DND-41 (cell line): Measurements from ENCODE around the gene POC1A.

Experiments used
- ATAC-seq: fragments of 200-7000 bp; cut with Tn5 transposase; 3 replicates; pipeline ENCODE4 v1.9.1; 2021; ENCODE audit warnings: low read depth; ENCODE audit not compliant: insufficient read depth
- DNase-seq: peaks from one replicate; pipeline ENCODE4 v3.0.0-alpha.2; 2020
- H2AFZ ChIP-seq: 2 replicates; pipeline ENCODE4 v1.6.0; 2012; ENCODE audit warnings: low read depth, low read length
- H3K27ac ChIP-seq: 2 replicates; pipeline ENCODE4 v1.5.1; 2012; ENCODE audit warnings: low read length, inconsistent platforms
- H3K27me3 ChIP-seq: fragments of 200-600 bp; sonication (generic); 2 replicates; pipeline ENCODE4 v1.6.0; 2012; ENCODE audit warnings: low read length, mild to moderate bottlenecking, inconsistent platforms; ENCODE audit not compliant: insufficient read depth, poor library complexity
- H3K36me3 ChIP-seq: 2 replicates; pipeline ENCODE4 v1.5.1; 2012; ENCODE audit warnings: low read length, inconsistent platforms; ENCODE audit not compliant: insufficient read depth
- H3K4me1 ChIP-seq: 2 replicates; pipeline ENCODE4 v1.5.1; 2012; ENCODE audit warnings: mild to moderate bottlenecking, low read length; ENCODE audit not compliant: insufficient read depth
- H3K4me2 ChIP-seq: 2 replicates; pipeline ENCODE4 v1.6.0; 2012; ENCODE audit warnings: mild to moderate bottlenecking, moderate library complexity, low read length, inconsistent platforms; ENCODE audit not compliant: insufficient read depth
- H3K4me3 ChIP-seq, 2 experiments: fragments of 200-600 bp in 1 of 2; shearing (Covaris generic) in 1 of 2; 2 replicates each; pipeline ENCODE4 v1.5.1; 2012 to 2016; ENCODE audit warnings: inconsistent platforms in 2 of 2, low read length in 2 of 2, mild to moderate bottlenecking in 2 of 2, low read depth in 1 of 2, moderate library complexity in 1 of 2
- H3K79me2 ChIP-seq: 2 replicates; pipeline ENCODE4 v1.6.0; 2012; ENCODE audit warnings: low read length, inconsistent platforms; ENCODE audit not compliant: insufficient read depth
- H3K9ac ChIP-seq: 2 replicates; pipeline ENCODE4 v1.6.0; 2012; ENCODE audit warnings: low read depth, mild to moderate bottlenecking, inconsistent platforms, low read length, moderate library complexity
- H3K9me3 ChIP-seq: 2 replicates; pipeline ENCODE4 v1.5.1; 2012; ENCODE audit warnings: low read length, moderate library complexity, mild to moderate bottlenecking, inconsistent platforms; ENCODE audit not compliant: insufficient read depth, severe bottlenecking
- H4K20me1 ChIP-seq: 2 replicates; pipeline ENCODE4 v1.6.0; 2012; ENCODE audit warnings: low read length; ENCODE audit not compliant: insufficient read depth
- EZH2 ChIP-seq: IDR thresholded peaks from 3 replicates; pipeline ENCODE4 v1.6.1; 2012; ENCODE audit warnings: borderline replicate concordance, low read depth, mild to moderate bottlenecking, moderate library complexity, low read length, inconsistent platforms; ENCODE audit not compliant: severe bottlenecking
- TF ChIP-seq, protein P1 (sequence below): IDR thresholded peaks from 2 replicates; pipeline ENCODE4 v1.5.1; 2012; ENCODE audit warnings: borderline replicate concordance, low read length, moderate library complexity, mild to moderate bottlenecking; ENCODE audit not compliant: poor library complexity, severe bottlenecking; ENCODE audit errors: extremely low read depth

The POC1A gene

DNA sequence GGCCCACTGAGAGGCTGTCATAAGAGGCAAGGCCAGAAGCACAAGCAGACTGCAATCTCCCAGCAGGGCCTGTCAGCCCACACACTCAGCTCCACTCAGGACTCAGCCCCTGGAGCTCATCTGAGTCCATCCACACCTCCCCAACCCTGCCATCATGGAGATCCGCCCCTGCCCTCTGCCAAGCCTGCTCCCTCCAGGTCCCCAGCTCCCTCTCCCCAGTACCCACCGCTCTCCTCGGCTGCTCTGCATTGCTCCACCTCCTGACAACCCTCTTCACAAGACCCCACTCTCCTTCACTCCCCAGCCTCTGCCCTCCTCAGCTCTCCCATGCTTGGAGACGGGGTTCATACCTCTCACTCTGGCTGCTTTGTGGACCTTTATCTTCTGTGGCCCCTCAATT lies 11.1 kb downstream of the POC1A start:
- peaks cover 3% of the 10 kb centered on the region; the same call in 1 of the 2 replicates for H3K4me1 ChIP-seq
- no peaks in the 10 kb centered on the region for H3K9me3 ChIP-seq
- H3K79me2 ChIP-seq, result peaks cover 28% of the 10 kb centered on the region
- H2AFZ ChIP-seq, result no peak overlapping the region
- H3K9ac ChIP-seq, result no peak overlapping the region
- H3K36me3 ChIP-seq, result peaks cover 92% of the 10 kb centered on the region
- DNase-seq (no peak), ATAC-seq (no peak)
- H3K4me2 ChIP-seq, result no peak overlapping the region
- no peaks in the 10 kb centered on the region for H3K27me3 ChIP-seq
- H3K27ac ChIP-seq, result no peak overlapping the region
- no peak overlapping the region for H3K4me3 ChIP-seq
- H4K20me1 ChIP-seq, result peaks cover 48% of the 10 kb centered on the region
- no peak for TF ChIP-seq EZH2

- Histone ChIP-seq H3K36me3 (peaks cover 95% of the 10 kb centered on the region), H3K27me3 (no peaks in the 10 kb centered on the region), H2AFZ (no peak overlapping the region), H3K4me1 (peaks cover 3% of the 10 kb centered on the region; the same call in 1 of the 2 replicates), H3K4me2 (no peak overlapping the region), H3K9ac (no peak overlapping the region), H3K79me2 (peaks cover 28% of the 10 kb centered on the region), H3K4me3 (no peak overlapping the region), H3K27ac (no peak overlapping the region), H3K9me3 (no peaks in the 10 kb centered on the region), H4K20me1 (peaks cover 57% of the 10 kb centered on the region)
- no peak for ATAC-seq
- DNase-seq, result no peak
- TF ChIP-seq EZH2, result no peak
- TF ChIP-seq, protein P1, sequence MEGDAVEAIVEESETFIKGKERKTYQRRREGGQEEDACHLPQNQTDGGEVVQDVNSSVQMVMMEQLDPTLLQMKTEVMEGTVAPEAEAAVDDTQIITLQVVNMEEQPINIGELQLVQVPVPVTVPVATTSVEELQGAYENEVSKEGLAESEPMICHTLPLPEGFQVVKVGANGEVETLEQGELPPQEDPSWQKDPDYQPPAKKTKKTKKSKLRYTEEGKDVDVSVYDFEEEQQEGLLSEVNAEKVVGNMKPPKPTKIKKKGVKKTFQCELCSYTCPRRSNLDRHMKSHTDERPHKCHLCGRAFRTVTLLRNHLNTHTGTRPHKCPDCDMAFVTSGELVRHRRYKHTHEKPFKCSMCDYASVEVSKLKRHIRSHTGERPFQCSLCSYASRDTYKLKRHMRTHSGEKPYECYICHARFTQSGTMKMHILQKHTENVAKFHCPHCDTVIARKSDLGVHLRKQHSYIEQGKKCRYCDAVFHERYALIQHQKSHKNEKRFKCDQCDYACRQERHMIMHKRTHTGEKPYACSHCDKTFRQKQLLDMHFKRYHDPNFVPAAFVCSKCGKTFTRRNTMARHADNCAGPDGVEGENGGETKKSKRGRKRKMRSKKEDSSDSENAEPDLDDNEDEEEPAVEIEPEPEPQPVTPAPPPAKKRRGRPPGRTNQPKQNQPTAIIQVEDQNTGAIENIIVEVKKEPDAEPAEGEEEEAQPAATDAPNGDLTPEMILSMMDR, result no peak
These were observed 12.5 kb downstream of the POC1A start for GRCh38 chr3:52141751-52142150.

DNA sequence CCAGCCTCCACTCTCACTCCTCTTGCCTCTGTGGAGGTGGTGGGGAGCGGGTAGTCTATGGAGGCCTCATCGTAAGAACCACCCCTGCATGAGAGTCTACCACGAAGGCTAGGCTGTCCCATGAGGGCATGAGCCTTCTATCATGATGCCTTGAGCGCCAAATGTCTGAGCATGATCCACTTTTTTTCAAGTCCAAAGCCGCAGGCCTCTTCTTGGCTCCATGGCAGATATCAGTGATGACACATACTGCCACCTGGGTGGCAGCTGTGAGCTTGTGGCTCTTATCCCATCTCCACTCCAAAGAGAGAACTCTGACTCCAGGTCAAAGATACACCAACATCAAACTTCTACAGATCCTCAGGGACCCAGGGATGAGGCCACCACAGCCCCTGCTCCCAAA lies 13.5 kb downstream of the POC1A start:
- Histone ChIP-seq H3K9me3 (no peaks in the 10 kb centered on the region), H3K79me2 (peaks cover 28% of the 10 kb centered on the region), H4K20me1 (peaks cover 57% of the 10 kb centered on the region), H3K36me3 (peaks cover 94% of the 10 kb centered on the region), H2AFZ (no peak overlapping the region), H3K27ac (no peak overlapping the region), H3K9ac (no peak overlapping the region), H3K4me3 (no peak overlapping the region), H3K4me2 (no peak overlapping the region), H3K27me3 (no peaks in the 10 kb centered on the region), H3K4me1 (peaks cover 3% of the 10 kb centered on the region; the same call in 1 of the 2 replicates)
- DNase-seq (no peak), ATAC-seq (no peak)
- TF ChIP-seq, protein P1, result no peak
- no peak for TF ChIP-seq EZH2

- Histone ChIP-seq H3K4me1 (peaks cover 3% of the 10 kb centered on the region; the same call in 1 of the 2 replicates), H3K9me3 (no peaks in the 10 kb centered on the region), H3K27me3 (no peaks in the 10 kb centered on the region), H3K4me3 (no peak overlapping the region), H3K79me2 (peaks cover 28% of the 10 kb centered on the region), H4K20me1 (peaks cover 50% of the 10 kb centered on the region), H3K9ac (no peak overlapping the region), H3K36me3 (peaks cover 94% of the 10 kb centered on the region), H3K27ac (no peak overlapping the region), H2AFZ (no peak overlapping the region), H3K4me2 (no peak overlapping the region)
- ATAC-seq, result no peak
- DNase-seq, result no peak
- TF ChIP-seq, protein P1, result no peak
- TF ChIP-seq EZH2, result no peak
These were observed 14.2 kb downstream of the POC1A start for GRCh38 chr3:52140000-52140399.
